Natural killer cell (primary cell): ENCODE results near the gene LIN9. TPM values are rescaled to one million over a fixed set of nuclear protein-coding genes. Genes with fewer than 3 reads are reported as not detected.

Source experiments
- ATAC-seq, 3 donors: fragments of 150-1000 bp in 2 of 3; fragments of 200-7000 bp in 1 of 3; cut with Tn5 transposase; 1 replicate in 1 of 3; 2 replicates in 2 of 3; pipeline ENCODE4 v1.10.0; 2021; ENCODE audit warnings: mild to moderate bottlenecking in 2 of 3, moderate library complexity in 2 of 3
- DNase-seq, 2 donors: peaks; one replicate each; pipeline versions ENCODE4 v3.0.0 to v3.0.0-alpha.2; 2013 to 2021; ENCODE audit warnings: mixed read lengths in 1 of 2
- H3K27ac ChIP-seq: one replicate; pipeline ENCODE4 v1.5.1; 2013; ENCODE audit warnings: mild to moderate bottlenecking, low read length
- H3K27me3 ChIP-seq: one replicate; pipeline ENCODE4 v1.6.1; 2013; ENCODE audit warnings: low read length; ENCODE audit not compliant: control insufficient read depth, insufficient read depth
- H3K36me3 ChIP-seq: one replicate; pipeline ENCODE4 v1.6.1; 2013; ENCODE audit warnings: low read length; ENCODE audit not compliant: control insufficient read depth, insufficient read depth
- H3K4me1 ChIP-seq: one replicate; pipeline ENCODE4 v1.6.1; 2013; ENCODE audit warnings: low read length; ENCODE audit not compliant: control insufficient read depth, insufficient read depth
- H3K4me3 ChIP-seq: one replicate; pipeline ENCODE4 v1.5.1; 2013; ENCODE audit warnings: low read length
- H3K9me3 ChIP-seq: one replicate; pipeline ENCODE4 v1.6.1; 2013; ENCODE audit warnings: low read length; ENCODE audit not compliant: control insufficient read depth, insufficient read depth
- H3K27ac Mint-ChIP-seq, 2 donors: one replicate each; pipeline ENCODE4 v1.8.0; 2022; ENCODE audit warnings: mild to moderate bottlenecking in 2 of 2, mixed read lengths in 2 of 2, moderate library complexity in 1 of 2
- H3K27me3 Mint-ChIP-seq, 2 donors: one replicate each; pipeline ENCODE4 v1.8.0; 2022; ENCODE audit warnings: low read depth in 2 of 2, mixed read lengths in 2 of 2
- H3K36me3 Mint-ChIP-seq: one replicate; pipeline ENCODE4 v1.8.0; 2022; ENCODE audit warnings: mixed read lengths
- H3K4me1 Mint-ChIP-seq, 2 donors: one replicate each; pipeline ENCODE4 v1.8.0; 2022; ENCODE audit warnings: mixed read lengths in 2 of 2
- H3K4me3 Mint-ChIP-seq: one replicate; pipeline ENCODE4 v1.8.0; 2022; ENCODE audit warnings: mild to moderate bottlenecking, moderate library complexity, mixed read lengths
- H3K9me3 Mint-ChIP-seq, 2 donors: one replicate each; pipeline ENCODE4 v1.8.0; 2022; ENCODE audit warnings: mixed read lengths in 2 of 2
- WGBS: methylation state at CpG from one replicate; pipeline ENCODE4 v1.1.7; 2013; ENCODE audit warnings: missing lambda C conversion rate; ENCODE audit not compliant: insufficient coverage; 5-methylcytosine and 5-hydroxymethylcytosine counted together
- intact Hi-C: fragments of 100-400 bp; cut with micrococcal nuclease; formaldehyde crosslinking; loops from one replicate; pipeline ENCODE4 v1.14.2; 2022
- total RNA-seq, 4 donors: library from RNA; stranded (reverse); fragments of 120-200 nt in 1 of 4; gene quantifications; one replicate each; pipeline versions ENCODE4 v1.2.3 to v1.2.4, GENCODE V29; 2013 to 2022
- TF ChIP-seq, protein P1 (sequence below): fragments of 200-600 bp; IDR thresholded peaks from one replicate; pipeline ENCODE4 v1.8.0; 2022; ENCODE audit warnings: antibody characterized with exemption

Gene LIN9
- total RNA-seq, 3 donors from 2014 or later (not counting 1 experiment from before 2014, with no cell fraction given) = 1.3 to 2.9 (median 2.4) TPM

- H3K36me3 ChIP-seq = no peaks in the 10 kb centered on the region
- no peaks in the 10 kb centered on the region for H3K27me3 ChIP-seq
- H3K27ac ChIP-seq = no peak overlapping the region
- 94% methylated on average over 16 of the region's 17 CpGs for WGBS
- no peaks in the 10 kb centered on the region for H3K4me1 ChIP-seq
- no peaks in the 10 kb centered on the region for H3K4me1 Mint-ChIP-seq
- no peaks in the 10 kb centered on the region for H3K9me3 Mint-ChIP-seq
- no peak overlapping the region for H3K4me3 Mint-ChIP-seq
- ATAC-seq (peak in 1 of 3 donors; percentile 22), DNase-seq (no peak)
- intact Hi-C loops = no loop called here
- TF ChIP-seq, protein P1, sequence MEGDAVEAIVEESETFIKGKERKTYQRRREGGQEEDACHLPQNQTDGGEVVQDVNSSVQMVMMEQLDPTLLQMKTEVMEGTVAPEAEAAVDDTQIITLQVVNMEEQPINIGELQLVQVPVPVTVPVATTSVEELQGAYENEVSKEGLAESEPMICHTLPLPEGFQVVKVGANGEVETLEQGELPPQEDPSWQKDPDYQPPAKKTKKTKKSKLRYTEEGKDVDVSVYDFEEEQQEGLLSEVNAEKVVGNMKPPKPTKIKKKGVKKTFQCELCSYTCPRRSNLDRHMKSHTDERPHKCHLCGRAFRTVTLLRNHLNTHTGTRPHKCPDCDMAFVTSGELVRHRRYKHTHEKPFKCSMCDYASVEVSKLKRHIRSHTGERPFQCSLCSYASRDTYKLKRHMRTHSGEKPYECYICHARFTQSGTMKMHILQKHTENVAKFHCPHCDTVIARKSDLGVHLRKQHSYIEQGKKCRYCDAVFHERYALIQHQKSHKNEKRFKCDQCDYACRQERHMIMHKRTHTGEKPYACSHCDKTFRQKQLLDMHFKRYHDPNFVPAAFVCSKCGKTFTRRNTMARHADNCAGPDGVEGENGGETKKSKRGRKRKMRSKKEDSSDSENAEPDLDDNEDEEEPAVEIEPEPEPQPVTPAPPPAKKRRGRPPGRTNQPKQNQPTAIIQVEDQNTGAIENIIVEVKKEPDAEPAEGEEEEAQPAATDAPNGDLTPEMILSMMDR = no peak
- no peaks in the 10 kb centered on the region for H3K27me3 Mint-ChIP-seq
- H3K9me3 ChIP-seq = no peaks in the 10 kb centered on the region
- no peak overlapping the region for H3K27ac Mint-ChIP-seq
- H3K36me3 Mint-ChIP-seq = no peaks in the 10 kb centered on the region
- H3K4me3 ChIP-seq = no peak overlapping the region
Measured at GRCh38 chr1:226209307-226210059, 99.5 kb downstream of the LIN9 start.

- peaks cover 0 to 5% of the 10 kb centered on the region in 2 donors for H3K27me3 Mint-ChIP-seq
- H3K27ac ChIP-seq = no peak overlapping the region
- H3K9me3 ChIP-seq = no peaks in the 10 kb centered on the region
- DNase-seq (no peak), ATAC-seq (no peak)
- no peaks in the 10 kb centered on the region for H3K27me3 ChIP-seq
- no peaks in the 10 kb centered on the region for H3K9me3 Mint-ChIP-seq
- intact Hi-C loops = no loop called here
- 95% methylated on average over 5 of the region's 5 CpGs for WGBS
- no peaks in the 10 kb centered on the region for H3K36me3 ChIP-seq
- H3K4me3 ChIP-seq = no peak overlapping the region
- H3K4me1 Mint-ChIP-seq = no peaks in the 10 kb centered on the region
- H3K27ac Mint-ChIP-seq = no peak overlapping the region
- H3K4me3 Mint-ChIP-seq = no peak overlapping the region
- TF ChIP-seq, protein P1 = no peak
- H3K4me1 ChIP-seq = no peaks in the 10 kb centered on the region
- H3K36me3 Mint-ChIP-seq = no peaks in the 10 kb centered on the region
Measured at GRCh38 chr1:226207048-226207447, 101.9 kb downstream of the LIN9 start.

DNA sequence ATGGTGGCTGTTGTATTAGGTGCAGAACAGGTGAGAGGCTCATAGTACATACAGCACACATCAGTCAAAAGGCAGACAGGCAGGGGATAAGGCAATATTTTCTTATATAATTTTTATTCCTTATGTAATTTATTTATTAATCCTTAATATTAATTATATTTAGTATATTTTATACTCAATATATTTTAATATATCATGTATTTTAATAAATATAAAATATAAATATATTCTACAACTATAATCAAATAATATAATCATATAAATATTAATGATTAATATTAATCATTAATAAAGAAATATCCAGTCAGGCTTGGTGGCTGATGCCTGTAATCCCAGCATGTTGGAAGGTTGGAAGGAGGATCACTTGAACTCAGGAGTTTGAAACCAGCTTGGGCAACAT, 104.8 kb downstream of the LIN9 start:
- TF ChIP-seq, protein P1 = no peak
- Histone ChIP-seq H3K36me3 (no peaks in the 10 kb centered on the region), H3K27ac (no peak overlapping the region), H3K4me1 (no peaks in the 10 kb centered on the region), H3K27me3 (no peaks in the 10 kb centered on the region), H3K9me3 (no peaks in the 10 kb centered on the region), H3K4me3 (no peak overlapping the region)
- H3K36me3 Mint-ChIP-seq = no peaks in the 10 kb centered on the region
- DNase-seq (no peak), ATAC-seq (no peak)
- intact Hi-C loops = no loop called here
- H3K27ac Mint-ChIP-seq = no peak overlapping the region
- no peak overlapping the region for H3K4me3 Mint-ChIP-seq
- peaks cover 0 to 9% of the 10 kb centered on the region in 2 donors for H3K27me3 Mint-ChIP-seq
- no peaks in the 10 kb centered on the region for H3K9me3 Mint-ChIP-seq
- no peaks in the 10 kb centered on the region for H3K4me1 Mint-ChIP-seq

DNA sequence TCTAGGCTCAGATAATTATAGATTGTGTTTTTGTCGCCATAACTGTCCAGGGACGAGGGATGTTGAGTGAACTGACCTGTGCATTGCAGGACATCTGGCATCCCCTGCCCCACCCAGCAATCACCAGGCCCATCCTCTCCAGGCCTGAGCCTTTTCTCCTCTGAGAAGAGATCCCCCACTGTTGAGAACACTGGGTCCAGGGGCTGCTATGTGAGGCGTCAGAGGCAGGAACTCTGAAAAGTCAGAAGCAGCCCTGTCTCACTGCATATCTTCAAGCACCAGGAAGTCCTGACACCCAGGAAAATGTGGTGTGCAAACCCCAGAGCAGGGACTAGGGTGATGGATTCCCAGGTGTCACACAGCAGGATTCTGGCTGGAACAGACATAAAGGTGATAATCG, 105.3 kb downstream of the LIN9 start:
- ATAC-seq (no peak), DNase-seq (no peak)
- H3K36me3 Mint-ChIP-seq = no peaks in the 10 kb centered on the region
- H3K9me3 Mint-ChIP-seq = no peaks in the 10 kb centered on the region
- TF ChIP-seq, protein P1 = no peak
- Histone ChIP-seq H3K4me3 (no peak overlapping the region), H3K36me3 (no peaks in the 10 kb centered on the region), H3K9me3 (no peaks in the 10 kb centered on the region), H3K27ac (no peak overlapping the region), H3K4me1 (no peaks in the 10 kb centered on the region), H3K27me3 (no peaks in the 10 kb centered on the region)
- no peaks in the 10 kb centered on the region for H3K4me1 Mint-ChIP-seq
- peaks cover 0 to 9% of the 10 kb centered on the region in 2 donors for H3K27me3 Mint-ChIP-seq
- intact Hi-C loops = no loop called here
- no peak overlapping the region for H3K27ac Mint-ChIP-seq
- WGBS = 81% methylated on average over 4 of the region's 4 CpGs
- no peak overlapping the region for H3K4me3 Mint-ChIP-seq
